Measurements from ENCODE around the gene AFAP1.

DNA sequence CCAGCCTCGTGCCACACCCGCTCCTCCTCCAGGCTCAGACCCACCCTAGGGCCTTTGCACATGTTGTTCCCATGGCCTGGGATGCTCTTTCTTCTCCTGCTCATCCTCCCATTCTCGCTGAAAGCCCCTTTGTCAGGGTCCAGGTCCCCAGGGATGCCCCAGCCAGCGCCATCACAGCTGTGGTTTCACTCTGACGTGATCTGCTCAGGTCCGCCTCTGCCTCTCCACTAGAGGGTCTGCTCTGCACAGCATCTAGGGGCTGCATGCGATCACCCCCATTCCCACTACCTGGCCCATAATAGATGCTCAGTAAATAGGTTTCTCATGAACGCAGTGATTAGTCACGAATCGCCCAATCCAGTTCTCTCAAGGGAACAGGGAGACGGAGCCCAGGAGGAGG, 222.5 kb downstream of the AFAP1 start:
- TF ChIP-seq ELF4 (IDR thresholded peaks at IDR 0.05) (no peak), FOXK2 (IDR thresholded peaks at IDR 0.05) (no peak), FOXM1 (IDR thresholded peaks at IDR 0.05; ENCODE audit: borderline replicate concordance) (no peak), SP1 (IDR thresholded peaks at IDR 0.05) (no peak), NFRKB (IDR thresholded peaks at IDR 0.05) (no peak), L3MBTL2 (conservative IDR thresholded peaks at IDR 0.05) (no peak), CTBP1 (IDR thresholded peaks at IDR 0.05; ENCODE audit: borderline replicate concordance) (no peak), SUZ12 (IDR thresholded peaks at IDR 0.05) (no peak)
